ENCODE results near the gene MINDY4B. TPM values are rescaled to one million over a fixed set of nuclear protein-coding genes. Genes with fewer than 3 reads are reported as not detected.

The MINDY4B gene
- total and polyA plus RNA-seq, 2 of the 8 experiments (the other 6 are each of a cell fraction or from before 2014, with no cell fraction given) = not detected

DNA sequence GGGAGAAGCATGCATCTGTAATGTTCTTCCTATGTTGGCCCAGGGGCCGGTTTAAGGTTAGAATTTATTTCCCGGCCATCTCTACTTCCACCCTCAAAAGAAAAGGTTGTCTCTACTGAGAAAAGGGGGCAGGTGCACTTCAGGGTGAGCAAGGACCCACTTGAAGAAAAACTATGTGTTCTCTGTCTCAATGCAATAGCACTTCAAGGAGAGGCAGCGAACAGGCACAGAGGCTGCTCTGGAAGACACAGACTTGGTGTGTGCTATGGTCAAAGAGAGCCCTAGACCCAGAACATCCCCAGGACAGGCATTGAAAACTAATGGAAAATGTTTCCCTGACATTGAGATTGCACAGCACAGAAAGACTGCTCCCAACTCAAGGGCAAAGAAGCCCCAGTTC is 7.6 kb downstream of the MINDY4B start (continued):
- TF ChIP-seq, protein P1, sequence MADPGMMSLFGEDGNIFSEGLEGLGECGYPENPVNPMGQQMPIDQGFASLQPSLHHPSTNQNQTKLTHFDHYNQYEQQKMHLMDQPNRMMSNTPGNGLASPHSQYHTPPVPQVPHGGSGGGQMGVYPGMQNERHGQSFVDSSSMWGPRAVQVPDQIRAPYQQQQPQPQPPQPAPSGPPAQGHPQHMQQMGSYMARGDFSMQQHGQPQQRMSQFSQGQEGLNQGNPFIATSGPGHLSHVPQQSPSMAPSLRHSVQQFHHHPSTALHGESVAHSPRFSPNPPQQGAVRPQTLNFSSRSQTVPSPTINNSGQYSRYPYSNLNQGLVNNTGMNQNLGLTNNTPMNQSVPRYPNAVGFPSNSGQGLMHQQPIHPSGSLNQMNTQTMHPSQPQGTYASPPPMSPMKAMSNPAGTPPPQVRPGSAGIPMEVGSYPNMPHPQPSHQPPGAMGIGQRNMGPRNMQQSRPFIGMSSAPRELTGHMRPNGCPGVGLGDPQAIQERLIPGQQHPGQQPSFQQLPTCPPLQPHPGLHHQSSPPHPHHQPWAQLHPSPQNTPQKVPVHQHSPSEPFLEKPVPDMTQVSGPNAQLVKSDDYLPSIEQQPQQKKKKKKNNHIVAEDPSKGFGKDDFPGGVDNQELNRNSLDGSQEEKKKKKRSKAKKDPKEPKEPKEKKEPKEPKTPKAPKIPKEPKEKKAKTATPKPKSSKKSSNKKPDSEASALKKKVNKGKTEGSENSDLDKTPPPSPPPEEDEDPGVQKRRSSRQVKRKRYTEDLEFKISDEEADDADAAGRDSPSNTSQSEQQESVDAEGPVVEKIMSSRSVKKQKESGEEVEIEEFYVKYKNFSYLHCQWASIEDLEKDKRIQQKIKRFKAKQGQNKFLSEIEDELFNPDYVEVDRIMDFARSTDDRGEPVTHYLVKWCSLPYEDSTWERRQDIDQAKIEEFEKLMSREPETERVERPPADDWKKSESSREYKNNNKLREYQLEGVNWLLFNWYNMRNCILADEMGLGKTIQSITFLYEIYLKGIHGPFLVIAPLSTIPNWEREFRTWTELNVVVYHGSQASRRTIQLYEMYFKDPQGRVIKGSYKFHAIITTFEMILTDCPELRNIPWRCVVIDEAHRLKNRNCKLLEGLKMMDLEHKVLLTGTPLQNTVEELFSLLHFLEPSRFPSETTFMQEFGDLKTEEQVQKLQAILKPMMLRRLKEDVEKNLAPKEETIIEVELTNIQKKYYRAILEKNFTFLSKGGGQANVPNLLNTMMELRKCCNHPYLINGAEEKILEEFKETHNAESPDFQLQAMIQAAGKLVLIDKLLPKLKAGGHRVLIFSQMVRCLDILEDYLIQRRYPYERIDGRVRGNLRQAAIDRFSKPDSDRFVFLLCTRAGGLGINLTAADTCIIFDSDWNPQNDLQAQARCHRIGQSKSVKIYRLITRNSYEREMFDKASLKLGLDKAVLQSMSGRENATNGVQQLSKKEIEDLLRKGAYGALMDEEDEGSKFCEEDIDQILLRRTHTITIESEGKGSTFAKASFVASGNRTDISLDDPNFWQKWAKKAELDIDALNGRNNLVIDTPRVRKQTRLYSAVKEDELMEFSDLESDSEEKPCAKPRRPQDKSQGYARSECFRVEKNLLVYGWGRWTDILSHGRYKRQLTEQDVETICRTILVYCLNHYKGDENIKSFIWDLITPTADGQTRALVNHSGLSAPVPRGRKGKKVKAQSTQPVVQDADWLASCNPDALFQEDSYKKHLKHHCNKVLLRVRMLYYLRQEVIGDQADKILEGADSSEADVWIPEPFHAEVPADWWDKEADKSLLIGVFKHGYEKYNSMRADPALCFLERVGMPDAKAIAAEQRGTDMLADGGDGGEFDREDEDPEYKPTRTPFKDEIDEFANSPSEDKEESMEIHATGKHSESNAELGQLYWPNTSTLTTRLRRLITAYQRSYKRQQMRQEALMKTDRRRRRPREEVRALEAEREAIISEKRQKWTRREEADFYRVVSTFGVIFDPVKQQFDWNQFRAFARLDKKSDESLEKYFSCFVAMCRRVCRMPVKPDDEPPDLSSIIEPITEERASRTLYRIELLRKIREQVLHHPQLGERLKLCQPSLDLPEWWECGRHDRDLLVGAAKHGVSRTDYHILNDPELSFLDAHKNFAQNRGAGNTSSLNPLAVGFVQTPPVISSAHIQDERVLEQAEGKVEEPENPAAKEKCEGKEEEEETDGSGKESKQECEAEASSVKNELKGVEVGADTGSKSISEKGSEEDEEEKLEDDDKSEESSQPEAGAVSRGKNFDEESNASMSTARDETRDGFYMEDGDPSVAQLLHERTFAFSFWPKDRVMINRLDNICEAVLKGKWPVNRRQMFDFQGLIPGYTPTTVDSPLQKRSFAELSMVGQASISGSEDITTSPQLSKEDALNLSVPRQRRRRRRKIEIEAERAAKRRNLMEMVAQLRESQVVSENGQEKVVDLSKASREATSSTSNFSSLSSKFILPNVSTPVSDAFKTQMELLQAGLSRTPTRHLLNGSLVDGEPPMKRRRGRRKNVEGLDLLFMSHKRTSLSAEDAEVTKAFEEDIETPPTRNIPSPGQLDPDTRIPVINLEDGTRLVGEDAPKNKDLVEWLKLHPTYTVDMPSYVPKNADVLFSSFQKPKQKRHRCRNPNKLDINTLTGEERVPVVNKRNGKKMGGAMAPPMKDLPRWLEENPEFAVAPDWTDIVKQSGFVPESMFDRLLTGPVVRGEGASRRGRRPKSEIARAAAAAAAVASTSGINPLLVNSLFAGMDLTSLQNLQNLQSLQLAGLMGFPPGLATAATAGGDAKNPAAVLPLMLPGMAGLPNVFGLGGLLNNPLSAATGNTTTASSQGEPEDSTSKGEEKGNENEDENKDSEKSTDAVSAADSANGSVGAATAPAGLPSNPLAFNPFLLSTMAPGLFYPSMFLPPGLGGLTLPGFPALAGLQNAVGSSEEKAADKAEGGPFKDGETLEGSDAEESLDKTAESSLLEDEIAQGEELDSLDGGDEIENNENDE (IDR thresholded peaks at IDR 0.05; ENCODE audit: insufficient replicate concordance, low read length) = no peak
- TF ChIP-seq JUN (IDR thresholded peaks at IDR 0.05; ENCODE audit: low read depth, low read length) = no peak
- no peak for TF ChIP-seq CBX8 (IDR thresholded peaks at IDR 0.05; ENCODE audit: borderline replicate concordance, low read depth, low read length)
- TF ChIP-seq E2F6 (IDR thresholded peaks at IDR 0.05) = no peak

Data from H1 (cell line).